Measurements from ENCODE around the gene RNF130.

RNF130 gene

DNA sequence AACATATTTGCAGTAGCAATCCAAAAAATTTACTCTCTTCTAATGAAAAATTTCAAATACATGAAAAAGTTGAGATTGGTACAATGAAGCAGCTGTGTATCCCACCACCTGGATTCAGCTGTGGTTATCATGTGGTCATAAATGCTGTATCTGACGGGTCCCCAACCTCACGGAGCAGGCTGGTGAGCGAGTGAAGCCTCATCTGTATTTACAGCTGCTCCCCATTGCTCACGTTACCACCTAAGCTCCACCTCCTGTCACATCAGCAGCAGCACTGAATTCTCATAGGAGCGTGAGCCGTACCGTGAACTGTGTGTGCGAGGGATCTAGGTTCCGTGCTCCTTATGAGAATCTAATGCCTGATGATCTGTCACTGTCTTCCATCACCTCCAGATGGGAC lies 6.8 kb upstream of the RNF130 start:
- TF ChIP-seq EGR1 (IDR thresholded peaks at IDR 0.05): no peak

DNA sequence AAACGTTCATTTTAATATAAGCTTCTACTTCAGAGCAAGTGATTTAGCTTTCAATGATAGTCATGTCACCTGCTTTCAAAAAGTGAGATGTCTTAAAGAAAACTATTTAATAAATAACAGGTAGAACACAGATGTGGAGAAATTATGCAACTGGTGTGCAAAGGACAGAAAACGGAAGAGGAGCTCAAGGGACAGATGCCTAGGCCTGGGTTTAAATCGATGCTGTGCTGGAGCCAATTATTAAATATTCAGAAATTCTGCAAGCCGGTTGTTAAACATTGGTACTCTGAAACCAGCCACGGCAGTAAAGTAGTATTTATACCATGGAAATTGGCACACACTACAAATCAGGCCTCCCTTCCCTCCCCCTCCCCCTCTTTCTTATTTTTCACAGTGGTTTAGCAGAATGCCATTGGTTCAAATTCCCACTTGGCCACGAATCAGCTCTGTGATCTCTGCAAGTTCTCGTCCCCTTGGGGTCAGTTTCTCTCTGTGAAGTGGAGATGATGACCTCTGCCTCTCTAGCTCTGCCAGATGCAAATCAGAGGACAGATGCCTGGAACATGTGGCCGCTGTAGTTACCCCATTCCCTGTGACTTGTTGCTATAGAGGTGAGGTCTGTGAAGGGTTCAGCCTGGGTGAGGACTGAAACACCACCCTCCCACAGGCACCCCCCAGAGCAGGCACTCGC lies 6.2 kb upstream of the RNF130 start:
- TF ChIP-seq RAD21 (IDR thresholded peaks at IDR 0.05; ENCODE audit: low read depth) (no peak), CEBPB (IDR thresholded peaks at IDR 0.05) (no peak), FOXM1 (IDR thresholded peaks at IDR 0.05; ENCODE audit: borderline replicate concordance, low read depth) (no peak), TCF12 (IDR thresholded peaks at IDR 0.05; ENCODE audit: low read depth) (no peak), EGR1 (IDR thresholded peaks at IDR 0.05) (no peak), YY1 (IDR thresholded peaks at IDR 0.05; ENCODE audit: low read depth) (no peak), NFIC (IDR thresholded peaks at IDR 0.05) (no peak), TEAD4 (IDR thresholded peaks at IDR 0.05) (no peak), TAF1 (IDR thresholded peaks at IDR 0.05; ENCODE audit: low read depth) (no peak), ZBTB7A (IDR thresholded peaks at IDR 0.05; ENCODE audit: low read depth) (no peak), EP300 (IDR thresholded peaks at IDR 0.05; ENCODE audit: borderline replicate concordance) (no peak), CREB1 (IDR thresholded peaks at IDR 0.05; ENCODE audit: low read depth) (no peak)
- TF ChIP-seq, protein P1, sequence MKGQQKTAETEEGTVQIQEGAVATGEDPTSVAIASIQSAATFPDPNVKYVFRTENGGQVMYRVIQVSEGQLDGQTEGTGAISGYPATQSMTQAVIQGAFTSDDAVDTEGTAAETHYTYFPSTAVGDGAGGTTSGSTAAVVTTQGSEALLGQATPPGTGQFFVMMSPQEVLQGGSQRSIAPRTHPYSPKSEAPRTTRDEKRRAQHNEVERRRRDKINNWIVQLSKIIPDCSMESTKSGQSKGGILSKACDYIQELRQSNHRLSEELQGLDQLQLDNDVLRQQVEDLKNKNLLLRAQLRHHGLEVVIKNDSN (IDR thresholded peaks at IDR 0.05): no peak
- TF ChIP-seq, protein P2, sequence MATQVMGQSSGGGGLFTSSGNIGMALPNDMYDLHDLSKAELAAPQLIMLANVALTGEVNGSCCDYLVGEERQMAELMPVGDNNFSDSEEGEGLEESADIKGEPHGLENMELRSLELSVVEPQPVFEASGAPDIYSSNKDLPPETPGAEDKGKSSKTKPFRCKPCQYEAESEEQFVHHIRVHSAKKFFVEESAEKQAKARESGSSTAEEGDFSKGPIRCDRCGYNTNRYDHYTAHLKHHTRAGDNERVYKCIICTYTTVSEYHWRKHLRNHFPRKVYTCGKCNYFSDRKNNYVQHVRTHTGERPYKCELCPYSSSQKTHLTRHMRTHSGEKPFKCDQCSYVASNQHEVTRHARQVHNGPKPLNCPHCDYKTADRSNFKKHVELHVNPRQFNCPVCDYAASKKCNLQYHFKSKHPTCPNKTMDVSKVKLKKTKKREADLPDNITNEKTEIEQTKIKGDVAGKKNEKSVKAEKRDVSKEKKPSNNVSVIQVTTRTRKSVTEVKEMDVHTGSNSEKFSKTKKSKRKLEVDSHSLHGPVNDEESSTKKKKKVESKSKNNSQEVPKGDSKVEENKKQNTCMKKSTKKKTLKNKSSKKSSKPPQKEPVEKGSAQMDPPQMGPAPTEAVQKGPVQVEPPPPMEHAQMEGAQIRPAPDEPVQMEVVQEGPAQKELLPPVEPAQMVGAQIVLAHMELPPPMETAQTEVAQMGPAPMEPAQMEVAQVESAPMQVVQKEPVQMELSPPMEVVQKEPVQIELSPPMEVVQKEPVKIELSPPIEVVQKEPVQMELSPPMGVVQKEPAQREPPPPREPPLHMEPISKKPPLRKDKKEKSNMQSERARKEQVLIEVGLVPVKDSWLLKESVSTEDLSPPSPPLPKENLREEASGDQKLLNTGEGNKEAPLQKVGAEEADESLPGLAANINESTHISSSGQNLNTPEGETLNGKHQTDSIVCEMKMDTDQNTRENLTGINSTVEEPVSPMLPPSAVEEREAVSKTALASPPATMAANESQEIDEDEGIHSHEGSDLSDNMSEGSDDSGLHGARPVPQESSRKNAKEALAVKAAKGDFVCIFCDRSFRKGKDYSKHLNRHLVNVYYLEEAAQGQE (IDR thresholded peaks at IDR 0.05; ENCODE audit: low read depth): no peak
- TF ChIP-seq, protein P3, sequence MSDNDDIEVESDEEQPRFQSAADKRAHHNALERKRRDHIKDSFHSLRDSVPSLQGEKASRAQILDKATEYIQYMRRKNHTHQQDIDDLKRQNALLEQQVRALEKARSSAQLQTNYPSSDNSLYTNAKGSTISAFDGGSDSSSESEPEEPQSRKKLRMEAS (IDR thresholded peaks at IDR 0.05): no peak

DNA sequence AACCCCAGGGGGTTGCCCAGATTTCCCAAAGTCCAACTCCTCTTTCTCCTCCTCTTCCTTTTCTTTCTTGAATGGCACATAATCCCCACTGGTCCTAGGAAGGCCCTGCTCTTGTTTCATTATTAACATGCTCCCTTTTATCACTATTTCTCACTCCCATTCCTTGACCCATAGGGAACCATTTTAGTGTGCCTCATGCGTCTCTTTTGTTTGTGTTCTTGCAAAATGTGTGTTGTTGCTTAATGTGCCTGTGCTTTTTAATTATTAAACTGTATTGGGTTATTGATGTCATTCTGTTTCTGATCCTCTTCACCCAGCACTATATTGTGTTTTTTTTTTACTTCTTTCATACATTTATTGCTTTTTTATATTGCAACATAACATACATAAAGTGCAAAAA lies 4.1 kb upstream of the RNF130 start:
- TF ChIP-seq CEBPB (IDR thresholded peaks at IDR 0.05): no peak
- TF ChIP-seq ZBTB7A (IDR thresholded peaks at IDR 0.05; ENCODE audit: low read depth): no peak
- no peak for TF ChIP-seq RAD21 (IDR thresholded peaks at IDR 0.05; ENCODE audit: low read depth)
- TF ChIP-seq TEAD4 (IDR thresholded peaks at IDR 0.05): no peak
- TF ChIP-seq, protein P1 (IDR thresholded peaks at IDR 0.05): no peak
- no peak for TF ChIP-seq NFIC (IDR thresholded peaks at IDR 0.05)
- TF ChIP-seq EGR1 (IDR thresholded peaks at IDR 0.05): no peak
- no peak for TF ChIP-seq CREB1 (IDR thresholded peaks at IDR 0.05; ENCODE audit: low read depth)
- TF ChIP-seq TAF1 (IDR thresholded peaks at IDR 0.05; ENCODE audit: low read depth): no peak
- no peak for TF ChIP-seq TCF12 (IDR thresholded peaks at IDR 0.05; ENCODE audit: low read depth)
- TF ChIP-seq, protein P3 (IDR thresholded peaks at IDR 0.05): no peak
- TF ChIP-seq, protein P2 (IDR thresholded peaks at IDR 0.05; ENCODE audit: low read depth): no peak
- no peak for TF ChIP-seq EP300 (IDR thresholded peaks at IDR 0.05; ENCODE audit: borderline replicate concordance)
- no peak for TF ChIP-seq FOXM1 (IDR thresholded peaks at IDR 0.05; ENCODE audit: borderline replicate concordance, low read depth)
- TF ChIP-seq YY1 (IDR thresholded peaks at IDR 0.05; ENCODE audit: low read depth): no peak

DNA sequence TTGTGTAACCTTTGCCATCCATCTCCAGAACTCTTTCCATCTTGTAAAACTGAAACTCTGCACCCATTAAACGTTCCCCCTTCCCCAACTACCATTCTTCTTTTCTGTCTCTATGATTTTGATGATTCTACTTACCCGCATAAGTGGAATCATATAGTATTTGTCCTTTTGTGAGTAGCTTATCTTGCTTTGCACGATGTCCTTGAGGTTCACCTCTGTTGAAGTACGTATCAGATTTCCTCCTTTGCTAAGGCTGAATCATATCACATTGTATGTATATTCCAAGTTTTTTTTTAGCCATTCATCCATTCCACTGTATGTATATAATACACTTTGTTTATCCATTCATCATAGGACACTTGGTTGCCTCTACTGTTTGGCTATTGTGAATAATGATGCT lies 2.9 kb upstream of the RNF130 start:
- TF ChIP-seq YY1 (IDR thresholded peaks at IDR 0.05; ENCODE audit: low read depth) (no peak), RAD21 (IDR thresholded peaks at IDR 0.05; ENCODE audit: low read depth) (no peak), TCF12 (IDR thresholded peaks at IDR 0.05; ENCODE audit: low read depth) (no peak), CEBPB (IDR thresholded peaks at IDR 0.05) (no peak), EP300 (IDR thresholded peaks at IDR 0.05; ENCODE audit: borderline replicate concordance) (no peak)
- TF ChIP-seq, protein P3 (IDR thresholded peaks at IDR 0.05): no peak
- TF ChIP-seq, protein P2 (IDR thresholded peaks at IDR 0.05; ENCODE audit: low read depth): no peak
